CD14-positive monocyte (primary cell): ENCODE data around the gene NOTO. TPM values are rescaled to one million over a fixed set of nuclear protein-coding genes. Genes with fewer than 3 reads are reported as not detected.

Source experiments
- DNase-seq, 3 donors: peaks; one replicate each; pipeline ENCODE4 v3.0.0-alpha.2; 2011 to 2022
- H2AFZ ChIP-seq: 2 replicates; pipeline ENCODE4 v1.6.0; 2012; ENCODE audit warnings: mild to moderate bottlenecking, low read depth, low read length, inconsistent platforms; ENCODE audit not compliant: insufficient read depth, poor library complexity, severe bottlenecking
- H3K27ac ChIP-seq, 2 donors: 1 replicate in 1 of 2; 2 replicates in 1 of 2; pipeline ENCODE4 v1.5.1; 2012 to 2013; ENCODE audit warnings: low read length in 2 of 2, control low read depth in 1 of 2, inconsistent platforms in 1 of 2, low read depth in 1 of 2, mild to moderate bottlenecking in 1 of 2
- H3K27me3 ChIP-seq, 2 donors: one replicate each; pipeline versions ENCODE4 v1.6.0 to v1.6.1; 2011 to 2013; ENCODE audit warnings: low read length in 2 of 2; ENCODE audit not compliant: control insufficient read depth in 2 of 2, insufficient read depth in 2 of 2
- H3K36me3 ChIP-seq, 2 donors: replicated peaks in 1 of 2; 1 replicate in 1 of 2; 2 replicates in 1 of 2; pipeline versions ENCODE4 v1.5.1 to v1.6.1; 2012 to 2013; ENCODE audit warnings: low read length in 2 of 2, control low read depth in 1 of 2, inconsistent platforms in 1 of 2, mild to moderate bottlenecking in 1 of 2; ENCODE audit not compliant: insufficient read depth in 2 of 2, control insufficient read depth in 1 of 2
- H3K4me1 ChIP-seq, 2 donors: 1 replicate in 1 of 2; 2 replicates in 1 of 2; pipeline versions ENCODE4 v1.5.1 to v1.6.1; 2012 to 2013; ENCODE audit warnings: low read length in 2 of 2, control low read depth in 1 of 2, inconsistent platforms in 1 of 2, mild to moderate bottlenecking in 1 of 2, moderate library complexity in 1 of 2; ENCODE audit not compliant: insufficient read depth in 2 of 2, control insufficient read depth in 1 of 2
- H3K4me2 ChIP-seq: replicated peaks from 2 replicates; pipeline ENCODE3; 2012; ENCODE audit warnings: low read length, moderate library complexity, mild to moderate bottlenecking; ENCODE audit not compliant: poor library complexity, severe bottlenecking; ENCODE audit errors: extremely low read depth
- H3K4me3 ChIP-seq, 3 experiments: fragments of 200-600 bp in 1 of 3; sonication (generic) in 1 of 3; replicated peaks in 1 of 3; 1 replicate in 2 of 3; 2 replicates in 1 of 3; pipeline ENCODE4 v1.5.1; 2011 to 2013; ENCODE audit warnings: low read length in 3 of 3, mild to moderate bottlenecking in 3 of 3, control low read depth in 2 of 3, low read depth in 2 of 3, inconsistent platforms in 1 of 3, moderate library complexity in 1 of 3
- H3K79me2 ChIP-seq: 2 replicates; pipeline ENCODE4 v1.6.0; 2012; ENCODE audit warnings: mild to moderate bottlenecking, control low read depth, inconsistent platforms, low read length, moderate library complexity; ENCODE audit not compliant: insufficient read depth
- H3K9ac ChIP-seq: 2 replicates; pipeline ENCODE4 v1.6.0; 2017; ENCODE audit warnings: low read length, mild to moderate bottlenecking; ENCODE audit not compliant: insufficient read depth, poor library complexity, severe bottlenecking
- H3K9me3 ChIP-seq, 2 donors: replicated peaks in 1 of 2; 1 replicate in 1 of 2; 2 replicates in 1 of 2; pipeline versions ENCODE4 v1.5.1 to v1.6.1; 2012 to 2013; ENCODE audit warnings: low read length in 2 of 2, control low read depth in 1 of 2; ENCODE audit not compliant: control insufficient read depth in 1 of 2, insufficient read depth in 1 of 2
- H4K20me1 ChIP-seq: 2 replicates; pipeline ENCODE4 v1.6.0; 2012; ENCODE audit warnings: mild to moderate bottlenecking, low read length, control low read depth, moderate library complexity; ENCODE audit not compliant: insufficient read depth
- H3K27ac Mint-ChIP-seq, 7 donors: one replicate each; pipeline ENCODE4 v1.8.0; 2020; ENCODE audit warnings: mild to moderate bottlenecking in 7 of 7, mixed read lengths in 7 of 7, moderate library complexity in 6 of 7, inconsistent platforms in 2 of 7
- H3K27me3 Mint-ChIP-seq, 3 donors: one replicate each; pipeline ENCODE4 v1.8.0; 2021 to 2022; ENCODE audit warnings: low read depth in 3 of 3, mild to moderate bottlenecking in 3 of 3, mixed read lengths in 3 of 3, moderate library complexity in 3 of 3, inconsistent platforms in 1 of 3
- H3K36me3 Mint-ChIP-seq, 2 donors: one replicate each; pipeline ENCODE4 v1.8.0; 2020; ENCODE audit warnings: mixed read lengths in 2 of 2, inconsistent platforms in 1 of 2, mild to moderate bottlenecking in 1 of 2
- H3K4me1 Mint-ChIP-seq: one replicate; pipeline ENCODE4 v1.8.0; 2020; ENCODE audit warnings: mild to moderate bottlenecking, mixed read lengths
- H3K4me3 Mint-ChIP-seq, 2 donors: one replicate each; pipeline ENCODE4 v1.8.0; 2020; ENCODE audit warnings: mild to moderate bottlenecking in 2 of 2, mixed read lengths in 2 of 2, moderate library complexity in 1 of 2
- H3K9me3 Mint-ChIP-seq, 7 donors: one replicate each; pipeline ENCODE4 v1.8.0; 2020 to 2022; ENCODE audit warnings: mixed read lengths in 7 of 7, mild to moderate bottlenecking in 6 of 7, moderate library complexity in 6 of 7, inconsistent platforms in 2 of 7
- CTCF ChIP-seq: fragments of 200-600 bp; IDR thresholded peaks from one replicate; pipeline ENCODE4 v1.8.0; 2022; ENCODE audit warnings: antibody characterized with exemption, mild to moderate bottlenecking
- WGBS: methylation state at CpG from one replicate; pipeline ENCODE4 v1.1.5; 2013; ENCODE audit warnings: missing lambda C conversion rate; ENCODE audit not compliant: insufficient coverage; 5-methylcytosine and 5-hydroxymethylcytosine counted together
- intact Hi-C, 2 donors: fragments of 100-400 bp; cut with micrococcal nuclease; formaldehyde crosslinking; loops; one replicate each; pipeline versions ENCODE4 v1.15.0 to v1.15.1; 2023
- polyA plus RNA-seq, 3 donors: library from polyadenylated mRNA; depleted of rRNA in 1 of 3; unstranded in 2 of 3; stranded (reverse) in 1 of 3; fragments of 300-500 nt in 2 of 3; fragments of >200 nt in 1 of 3; fragmentation: Illumina TruSeq in 2 of 3; gene quantifications; 1 replicate in 2 of 3; 2 replicates in 1 of 3; pipeline ENCODE4 v1.2.3, GENCODE V29; 2012 to 2021

Gene NOTO
- polyA plus RNA-seq, 3 donors, result not detected

DNA sequence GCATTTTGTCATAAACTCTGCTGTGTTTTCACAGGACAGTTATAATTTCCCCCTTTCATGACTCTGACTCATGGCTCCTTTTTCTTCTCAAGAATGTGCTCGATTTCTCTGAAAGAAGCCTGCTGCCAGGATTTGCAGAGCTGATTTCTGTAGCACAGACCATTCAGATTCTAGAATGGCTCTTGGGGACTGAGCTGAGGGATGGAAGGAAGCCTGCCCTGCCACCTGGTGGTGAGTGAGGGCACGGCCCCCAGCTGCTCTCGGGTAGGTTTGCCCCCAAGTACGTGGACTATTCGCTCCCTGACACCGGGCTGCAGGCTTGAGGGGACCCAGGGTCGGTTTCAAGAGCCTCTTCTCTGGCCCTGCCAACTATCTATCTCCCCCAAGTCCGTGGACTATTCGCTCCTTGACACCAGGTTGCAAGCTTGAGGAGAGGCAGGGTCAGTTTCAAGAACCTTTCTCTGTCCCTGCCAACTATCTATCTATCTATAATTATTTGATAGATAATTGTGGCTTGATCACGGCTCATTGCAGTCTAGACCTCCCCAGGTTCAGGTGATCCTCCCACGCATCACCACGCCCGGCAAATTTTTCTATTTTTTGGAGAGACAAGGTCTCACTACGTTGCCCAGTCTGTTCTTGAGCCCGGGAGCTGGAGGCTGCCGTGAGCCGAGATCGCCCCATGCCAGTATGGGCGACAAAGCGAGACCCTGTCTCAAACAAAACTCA is 10.2 kb downstream of the NOTO start:
- peak overlapping the region; percentile 54 for H2AFZ ChIP-seq
- H3K36me3 ChIP-seq, result no peaks in the 10 kb centered on the region
- H3K27me3 ChIP-seq, result no peaks in the 10 kb centered on the region
- peaks cover 4 to 9% (median 6%) of the 10 kb centered on the region in 3 donors for H3K27me3 Mint-ChIP-seq
- peaks cover 12 to 24% of the 10 kb centered on the region in 2 donors for H3K4me1 ChIP-seq
- intact Hi-C loops, result no loop called here
- H3K9me3 ChIP-seq, result no peaks in the 10 kb centered on the region
- no peak overlapping the region for H3K27ac Mint-ChIP-seq
- H3K4me3 Mint-ChIP-seq, result no peak overlapping the region
- H3K27ac ChIP-seq, result no peak overlapping the region
- peaks cover 12% of the 10 kb centered on the region for H3K79me2 ChIP-seq
- no peak overlapping the region for H3K4me2 ChIP-seq
- TF ChIP-seq CTCF, result peak; percentile 96
- no peak overlapping the region for H3K9ac ChIP-seq
- peaks cover 22% of the 10 kb centered on the region for H3K4me1 Mint-ChIP-seq
- 40% methylated on average over 15 of the region's 20 CpGs for WGBS
- H4K20me1 ChIP-seq, result no peaks in the 10 kb centered on the region
- H3K36me3 Mint-ChIP-seq, result no peaks in the 10 kb centered on the region
- DNase-seq, result peak; percentile 47 to 61 (median 48)
- H3K9me3 Mint-ChIP-seq, result no peaks in the 10 kb centered on the region
- H3K4me3 ChIP-seq, result no peak overlapping the region

DNA sequence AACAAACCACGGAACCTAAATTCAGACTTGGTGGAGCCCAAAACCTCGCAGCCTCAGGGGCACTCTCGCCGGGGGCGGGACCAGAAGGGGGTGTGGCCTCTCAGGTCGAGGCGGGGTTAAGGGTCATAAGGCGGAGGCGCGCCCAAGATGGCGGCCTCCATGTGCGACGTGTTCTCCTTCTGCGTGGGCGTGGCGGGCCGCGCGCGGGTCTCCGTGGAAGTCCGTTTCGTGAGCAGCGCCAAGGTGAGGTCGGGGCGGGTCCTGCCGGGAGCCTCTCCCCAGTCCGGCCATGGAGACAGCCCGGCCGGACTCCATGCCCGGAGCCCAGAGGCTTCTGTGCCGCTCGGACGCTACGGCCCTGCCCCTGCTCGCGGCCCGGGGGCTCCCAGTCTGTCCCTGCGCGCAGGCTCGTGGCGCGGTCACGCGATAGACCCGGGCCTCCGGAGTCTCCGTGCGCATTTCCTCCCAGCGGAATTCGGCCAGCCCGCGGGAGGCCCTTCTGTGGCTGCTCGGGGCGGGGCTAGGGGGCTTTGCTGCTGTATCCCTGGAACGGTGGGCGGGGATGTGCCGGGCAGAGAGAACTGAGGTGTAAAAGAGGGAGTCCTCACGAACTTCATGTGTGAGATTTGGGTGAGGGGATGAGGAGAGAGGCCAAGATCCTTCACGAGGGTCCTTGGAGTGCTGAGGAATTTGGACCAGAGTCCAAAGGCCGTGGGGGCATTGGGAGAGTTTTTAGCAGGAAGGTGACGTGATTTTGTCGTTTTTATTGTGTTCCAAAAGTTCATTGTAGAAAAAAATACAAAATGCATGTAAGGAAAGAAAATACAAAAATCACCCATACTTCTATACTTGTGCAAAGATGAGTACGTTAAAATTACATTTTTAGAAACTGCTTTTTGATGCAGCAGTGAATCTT is 12.0 kb downstream of the NOTO start, which contains the start of gene SMYD5:
TSS of gene SMYD5 (plus strand) at position 126 of the 916 bp plus-strand sequence. CDS start at position 148, 22 bp downstream.
- no peak for TF ChIP-seq CTCF
- Histone ChIP-seq H3K9me3 (no peaks in the 10 kb centered on the region), H3K27me3 (no peaks in the 10 kb centered on the region), H3K4me1 (peaks cover 12 to 24% of the 10 kb centered on the region in 2 donors), H3K36me3 (no peaks in the 10 kb centered on the region), H3K4me3 (peak within 1 kb of the TSS; percentile 60 to 95 (median 93)), H3K4me2 (peak within 1 kb of the TSS; percentile 98), H4K20me1 (no peaks in the 10 kb centered on the region), H3K79me2 (peaks cover 12% of the 10 kb centered on the region), H3K9ac (peak within 1 kb of the TSS; percentile 66), H3K27ac (peak within 1 kb of the TSS in 1 of 2 donors; percentile 39), H2AFZ (peak within 1 kb of the TSS; percentile 99)
- H3K36me3 Mint-ChIP-seq, result peaks cover 4 to 6% of the 10 kb centered on the region in 2 donors
- peak within 1 kb of the TSS; percentile 87 to 92 for H3K4me3 Mint-ChIP-seq
- H3K9me3 Mint-ChIP-seq, result no peaks in the 10 kb centered on the region
- H3K27ac Mint-ChIP-seq, result peak within 1 kb of the TSS in 6 of 7 donors; percentile 61 to 85 (median 82)
- H3K27me3 Mint-ChIP-seq, result peaks cover under 1 to 4% (median 1%) of the 10 kb centered on the region in 3 donors
- H3K4me1 Mint-ChIP-seq, result peaks cover 22% of the 10 kb centered on the region
- intact Hi-C loops, result loop anchor here in 1 of 2 donors (2.0 kb wide), 1 partner anchor 144 kb away; the partner anchor contains the start of gene SFXN5
- DNase-seq, result peak; percentile 74 to 78 (median 74)
- under 1% methylated on average over 60 of the region's 64 CpGs for WGBS
